Anterior cingulate cortex (tissue), 58 donors: ENCODE results near the gene USP3.
A peak's percentile ranks its signal among the peaks of the same experiment; 100 is the strongest.

ENCODE experiments used
- DNase-seq, 58 donors: peaks; one replicate each; lab custom pipeline; 2025; lab: John Stamatoyannopoulos, UW

The USP3 gene

DNA sequence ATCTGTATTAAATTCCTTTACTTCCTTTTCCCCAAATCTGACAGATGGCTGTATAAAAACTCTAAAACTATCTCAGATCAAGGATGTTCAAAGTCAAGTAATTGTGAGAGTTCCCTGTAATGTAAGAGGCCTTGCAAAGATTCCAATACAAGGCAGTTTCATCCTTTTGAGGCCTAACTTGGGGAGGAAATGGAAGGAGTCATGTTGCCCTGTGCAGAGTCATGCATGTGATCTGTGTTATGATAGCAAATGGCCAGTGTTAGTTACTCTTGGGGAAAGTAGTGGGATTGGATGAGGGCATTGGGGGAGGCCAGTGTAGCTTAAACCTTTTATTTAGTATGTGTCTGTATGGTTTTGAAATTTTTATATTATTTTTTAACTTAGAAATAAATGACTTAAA is 69.1 kb downstream of the USP3 start:
- DNase-seq: no peak

DNA sequence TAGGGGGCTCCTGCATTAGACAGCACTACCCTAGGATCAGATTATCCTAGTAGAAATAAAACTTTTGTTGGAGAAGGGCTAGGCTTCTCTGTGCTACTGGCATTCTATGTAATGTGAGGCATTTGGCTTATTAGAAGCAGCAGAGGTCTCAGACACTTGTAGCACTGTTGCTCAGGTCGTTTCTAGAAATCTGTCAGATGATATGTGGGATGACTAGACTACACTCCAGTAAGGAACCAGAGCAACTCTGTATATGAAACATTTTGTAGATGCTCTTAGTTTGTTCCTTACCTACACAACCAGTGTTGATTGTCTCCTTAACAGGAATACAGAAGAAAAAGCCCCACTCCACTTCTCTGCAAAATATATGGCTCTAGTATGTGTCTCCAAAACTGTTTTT is 70.9 kb downstream of the USP3 start:
- DNase-seq: no peak

- DNase-seq: no peak
Observed at GRCh38 chr15:63576441-63576840, 72.0 kb downstream of the USP3 start.

DNA sequence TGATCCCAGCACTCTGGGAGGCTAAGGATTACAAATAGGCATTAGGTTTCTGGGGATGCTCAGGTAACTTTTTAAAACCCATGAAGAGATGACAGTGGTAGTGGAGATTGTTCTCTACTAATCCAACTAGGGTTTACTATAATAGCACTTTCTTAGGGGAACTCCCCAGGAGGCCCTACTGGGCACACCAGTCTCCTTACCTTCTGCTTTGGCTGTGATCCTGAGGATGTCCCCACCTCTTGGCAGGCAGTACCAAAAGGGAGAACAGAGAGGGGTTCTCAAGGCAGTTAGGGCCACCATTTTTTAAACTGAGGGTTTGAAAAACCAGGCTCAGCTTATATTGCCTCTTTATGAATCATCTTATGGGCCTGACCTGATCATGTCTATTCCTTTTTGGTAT is 77.8 kb downstream of the USP3 start:
- no peak for DNase-seq

- DNase-seq: no peak
Observed at GRCh38 chr15:63582718-63583426, 78.5 kb downstream of the USP3 start.

DNA sequence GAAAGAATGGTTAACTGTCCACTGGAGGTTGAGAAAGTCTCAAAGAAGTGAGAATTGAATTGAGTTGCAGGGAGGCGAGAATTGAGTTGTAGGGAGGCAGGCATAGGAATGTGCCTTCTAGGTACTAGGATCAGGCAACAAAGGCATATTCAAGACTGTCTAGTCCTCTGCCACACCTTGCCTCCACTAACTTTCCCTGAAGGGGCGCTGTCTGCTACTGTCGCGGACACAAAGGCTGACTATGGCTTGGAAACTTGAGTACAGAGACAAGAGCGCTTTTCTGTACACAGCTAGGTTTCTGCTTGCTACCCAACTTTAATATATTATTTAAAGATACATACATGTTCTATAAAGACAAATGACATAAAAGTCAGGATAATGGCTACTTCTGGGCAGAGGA is 82.4 kb downstream of the USP3 start:
- no peak for DNase-seq

GRCh38 chr15:63587527-63587926 is 83.1 kb downstream of the USP3 start:
- no peak for DNase-seq

GRCh38 chr15:63588826-63589225 is 84.4 kb downstream of the USP3 start:
- DNase-seq: no peak

DNA sequence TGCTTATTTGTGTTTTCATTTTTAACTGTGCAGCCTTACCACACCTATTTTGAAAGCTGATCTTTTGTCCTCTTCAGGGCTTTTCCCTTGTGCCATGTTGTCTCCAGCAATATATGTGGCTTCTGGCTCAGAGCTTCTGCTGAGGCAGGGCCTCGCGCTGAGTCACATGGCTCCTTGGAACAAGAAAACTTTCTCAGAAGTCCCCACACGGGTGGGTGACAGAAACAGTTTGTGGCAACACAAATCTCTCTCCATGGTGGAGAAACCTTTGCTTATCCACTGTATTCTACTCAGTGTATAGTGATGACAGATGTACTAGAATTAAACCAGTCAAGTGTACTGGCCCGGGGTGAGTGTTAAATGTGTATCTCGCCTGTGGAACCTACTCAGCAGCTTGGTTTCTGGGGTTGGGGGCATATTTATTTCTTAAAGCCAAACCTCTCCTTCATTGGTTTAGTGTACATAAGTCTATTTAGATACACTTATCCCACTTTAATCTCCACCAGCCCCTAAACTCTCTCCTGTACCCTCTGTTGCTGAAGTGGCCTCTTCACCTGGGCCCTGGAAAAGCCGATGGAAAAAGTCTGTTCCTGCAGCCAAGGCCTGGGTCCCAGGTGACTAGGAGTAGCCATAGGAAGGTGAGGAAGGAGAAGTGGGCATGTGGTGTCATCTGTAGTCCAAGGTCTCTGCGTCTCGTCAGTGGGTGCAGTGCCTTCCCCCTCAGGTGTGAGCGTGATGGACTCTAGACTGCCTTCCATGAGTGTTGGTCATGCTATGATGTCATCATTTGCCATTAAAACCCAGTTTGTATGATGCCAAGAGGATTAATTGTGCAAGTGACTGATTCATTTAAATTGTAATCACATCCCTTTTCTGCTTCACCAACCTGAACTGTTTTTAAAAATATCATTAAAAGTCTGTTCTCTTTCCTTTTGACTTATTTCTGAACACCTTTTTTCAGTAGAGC is 89.6 kb downstream of the USP3 start:
- DNase-seq: no peak

- DNase-seq: peak in 4 of 58 donors; percentile 11 to 40 (median 20)
Observed at GRCh38 chr15:63595065-63595464, 90.7 kb downstream of the USP3 start.

- no peak for DNase-seq
Observed at GRCh38 chr15:63595688-63596087, 91.3 kb downstream of the USP3 start.

DNA sequence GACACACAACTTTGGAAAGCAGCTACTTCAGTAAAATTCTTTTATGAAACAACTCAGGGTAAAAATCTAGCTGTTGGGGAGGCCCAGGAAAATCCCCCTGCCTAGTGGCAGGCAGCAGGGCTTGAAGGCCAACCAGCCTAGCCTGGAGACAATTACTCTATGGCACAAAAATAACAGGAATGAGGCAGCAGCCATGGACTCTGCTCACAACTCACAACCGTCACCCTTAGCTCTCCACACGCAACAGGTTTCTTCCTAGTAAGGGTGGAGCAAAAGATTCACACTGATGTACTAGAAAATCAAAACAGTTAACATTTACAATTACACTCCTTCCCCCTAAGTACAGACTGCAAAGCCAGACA is 92.3 kb downstream of the USP3 start:
- no peak for DNase-seq

- peak in 3 of 58 donors; percentile 11 to 26 (median 17) for DNase-seq
Observed at GRCh38 chr15:63597038-63597790, 92.8 kb downstream of the USP3 start, which contains the start of gene FBXL22. TSS of gene FBXL22 (plus strand) at chr15:63597387. CDS start at chr15:63597393, 6 bp downstream.

DNA sequence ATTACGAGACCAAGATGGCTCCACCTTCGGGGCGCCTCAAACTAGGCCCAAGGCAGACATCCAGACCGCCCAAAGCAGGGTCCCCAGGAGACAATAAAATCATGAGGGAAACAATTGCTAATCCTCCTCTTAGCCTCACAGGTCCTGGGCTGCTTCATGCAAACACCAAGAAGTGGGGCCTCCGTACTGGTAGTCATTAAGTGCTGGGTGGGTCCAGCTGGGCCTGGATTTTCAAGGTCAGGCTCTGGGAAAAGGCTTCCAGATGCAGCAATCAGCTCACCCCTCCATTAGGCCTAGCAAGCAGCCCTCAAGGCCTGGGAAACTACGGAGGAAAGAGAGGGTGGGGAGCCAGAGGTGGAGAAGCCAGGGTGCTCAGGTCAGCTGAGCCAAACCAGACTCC is 93.4 kb downstream of the USP3 start:
- no peak for DNase-seq

GRCh38 chr15:63598473-63599400 is 94.3 kb downstream of the USP3 start:
- DNase-seq: peak in 4 of 58 donors; percentile 15 to 30 (median 17)

DNA sequence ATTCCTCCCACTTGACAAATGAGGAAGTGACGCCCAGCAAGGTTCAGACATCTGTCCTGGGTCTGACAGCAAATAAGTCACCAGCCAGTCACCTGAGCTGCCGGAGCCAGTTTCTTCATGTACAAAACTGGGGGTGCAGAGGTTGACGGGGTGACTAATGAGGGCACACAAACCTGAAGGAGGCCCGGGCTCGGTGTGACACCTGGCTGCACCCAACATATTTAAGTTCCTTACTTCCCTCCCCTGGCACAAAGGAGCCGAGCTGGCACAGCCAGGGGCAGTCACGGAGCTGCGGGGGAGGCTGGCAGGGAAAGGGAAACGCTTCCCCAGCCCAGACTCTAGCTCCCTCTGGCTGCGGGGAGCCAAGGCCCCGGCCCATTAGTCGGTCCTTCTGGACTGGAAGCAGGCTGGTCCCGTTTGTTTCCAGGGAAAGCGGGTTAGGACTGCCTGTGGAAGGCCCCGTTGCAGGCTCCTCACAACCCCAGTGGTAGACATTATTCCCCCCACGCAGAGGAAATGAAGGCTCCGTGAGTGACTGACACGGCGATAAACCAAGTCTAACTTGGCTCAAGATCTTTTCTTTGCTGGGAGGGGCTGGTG is 95.1 kb downstream of the USP3 start:
- DNase-seq: peak in 48 of 58 donors; percentile 29 to 81 (median 56)

DNA sequence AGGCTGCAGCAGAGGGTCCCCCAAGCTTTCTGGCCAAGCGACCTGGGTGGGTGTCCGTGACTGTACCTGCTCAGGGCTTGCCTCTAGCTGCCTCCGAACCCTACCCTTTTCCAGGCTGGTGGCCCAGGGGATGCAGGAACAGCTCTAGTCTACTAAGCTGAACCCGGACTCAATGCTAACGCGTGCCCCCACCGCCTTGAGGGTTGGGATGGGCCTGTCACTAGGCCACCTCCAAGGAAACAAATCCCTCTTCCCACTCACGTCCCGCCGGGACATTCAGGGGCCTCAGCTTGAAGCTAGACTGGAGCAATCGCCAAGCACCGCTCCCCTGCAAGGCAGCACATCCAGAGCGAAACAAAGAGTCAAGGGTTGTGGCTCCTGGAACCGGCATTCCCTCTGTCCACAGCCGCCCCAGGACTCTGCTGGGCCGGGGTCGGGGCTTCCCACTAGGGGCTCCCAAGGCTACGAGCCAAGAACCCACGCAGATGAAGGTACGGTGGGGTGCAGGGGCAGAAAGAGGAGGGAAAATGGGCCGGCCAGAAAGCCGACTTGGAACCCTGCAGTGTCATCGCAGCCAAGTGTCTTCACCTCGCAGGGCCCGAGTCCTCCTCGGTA is 95.7 kb downstream of the USP3 start:
- DNase-seq: peak in 20 of 58 donors; percentile 12 to 77 (median 62)

GRCh38 chr15:63600616-63601025 is 96.2 kb downstream of the USP3 start:
- peak in 57 of 58 donors; percentile 34 to 94 (median 84) for DNase-seq
